KMS-11 (cell line): ENCODE data around the gene GJA10.

Experiments used
- H2AFZ ChIP-seq: fragments of 200-600 bp; sonication (generic); 2 replicates; pipeline ENCODE4 v1.6.1; 2016; ENCODE audit warnings: antibody characterized with exemption, mixed run types, low read depth
- H3K27ac ChIP-seq: fragments of 200-600 bp; sonication (generic); 2 replicates; pipeline ENCODE4 v1.6.1; 2016; ENCODE audit warnings: mild to moderate bottlenecking, mixed run types
- H3K27me3 ChIP-seq: fragments of 200-600 bp; sonication (generic); 2 replicates; pipeline ENCODE4 v1.6.1; 2017; ENCODE audit warnings: mild to moderate bottlenecking, low read depth, mixed run types, moderate library complexity; ENCODE audit not compliant: insufficient read depth
- H3K36me3 ChIP-seq: fragments of 200-600 bp; sonication (generic); 2 replicates; pipeline ENCODE4 v1.6.1; 2017; ENCODE audit warnings: mild to moderate bottlenecking, mixed run types; ENCODE audit not compliant: insufficient read depth
- H3K4me1 ChIP-seq: fragments of 200-600 bp; sonication (generic); 2 replicates; pipeline ENCODE4 v1.6.1; 2016; ENCODE audit warnings: mild to moderate bottlenecking, low read depth, mixed run types; ENCODE audit not compliant: poor library complexity, severe bottlenecking
- H3K4me2 ChIP-seq: fragments of 200-600 bp; sonication (generic); 2 replicates; pipeline ENCODE4 v1.7.0; 2016; ENCODE audit warnings: mild to moderate bottlenecking, mixed run types
- H3K4me3 ChIP-seq: fragments of 200-600 bp; sonication (generic); IDR thresholded peaks from 2 replicates; pipeline ENCODE4 v1.6.1; 2017; ENCODE audit warnings: low read depth, low read length, mixed read lengths; ENCODE audit not compliant: insufficient read depth
- H3K79me2 ChIP-seq: fragments of 200-600 bp; sonication (generic); 2 replicates; pipeline ENCODE4 v1.6.1; 2016; ENCODE audit warnings: low read depth, mixed run types; ENCODE audit not compliant: insufficient read depth
- H3K9ac ChIP-seq: fragments of 200-600 bp; sonication (generic); 2 replicates; pipeline ENCODE4 v1.6.1; 2016; ENCODE audit warnings: mild to moderate bottlenecking, mixed run types
- H4K20me1 ChIP-seq: fragments of 200-600 bp; sonication (generic); 2 replicates; pipeline ENCODE4 v1.6.1; 2016; ENCODE audit warnings: mild to moderate bottlenecking, mixed run types; ENCODE audit not compliant: insufficient read depth
- CTCF ChIP-seq: fragments of 200-600 bp; sonication (generic); conservative IDR thresholded peaks from 2 replicates; pipeline ENCODE4 v1.6.1; 2017; ENCODE audit warnings: low read depth, mild to moderate bottlenecking, antibody characterized with exemption, low read length, moderate library complexity, mixed read lengths

The GJA10 gene

DNA sequence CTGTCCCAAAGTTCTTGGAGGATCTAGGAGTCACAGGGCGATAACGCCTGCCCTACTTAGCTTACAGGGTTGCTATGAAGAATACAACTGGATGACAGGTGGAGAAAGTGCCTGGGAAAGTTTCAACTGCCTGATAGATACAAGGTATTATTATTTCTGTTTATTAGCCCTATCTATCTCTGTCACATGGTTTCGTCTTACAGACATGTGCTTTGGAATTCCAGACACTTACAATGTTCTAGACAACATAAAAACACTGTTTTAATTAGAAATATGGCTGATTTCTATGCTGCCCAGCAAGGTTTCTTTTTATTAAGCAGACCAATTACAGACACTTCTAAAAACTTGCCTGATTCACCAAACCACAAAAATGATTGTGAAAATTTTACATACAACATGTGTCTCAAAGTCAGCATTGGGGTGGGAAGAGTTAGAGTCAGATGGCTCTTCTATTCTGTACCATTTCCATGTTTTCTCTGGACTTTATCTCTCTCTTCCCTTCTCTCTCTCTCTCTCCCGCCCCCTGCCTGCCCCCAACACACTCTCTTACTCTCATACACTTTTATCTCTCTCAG lies 50.0 kb downstream of the GJA10 start:
- Histone ChIP-seq H2AFZ (no peak overlapping the region), H3K4me3 (no peak overlapping the region), H3K4me2 (no peak overlapping the region), H3K27ac (no peak overlapping the region), H4K20me1 (no peaks in the 10 kb centered on the region), H3K9ac (no peak overlapping the region), H3K4me1 (peaks cover 12% of the 10 kb centered on the region), H3K36me3 (no peaks in the 10 kb centered on the region), H3K79me2 (no peaks in the 10 kb centered on the region), H3K27me3 (no peaks in the 10 kb centered on the region)
- TF ChIP-seq CTCF: no peak

DNA sequence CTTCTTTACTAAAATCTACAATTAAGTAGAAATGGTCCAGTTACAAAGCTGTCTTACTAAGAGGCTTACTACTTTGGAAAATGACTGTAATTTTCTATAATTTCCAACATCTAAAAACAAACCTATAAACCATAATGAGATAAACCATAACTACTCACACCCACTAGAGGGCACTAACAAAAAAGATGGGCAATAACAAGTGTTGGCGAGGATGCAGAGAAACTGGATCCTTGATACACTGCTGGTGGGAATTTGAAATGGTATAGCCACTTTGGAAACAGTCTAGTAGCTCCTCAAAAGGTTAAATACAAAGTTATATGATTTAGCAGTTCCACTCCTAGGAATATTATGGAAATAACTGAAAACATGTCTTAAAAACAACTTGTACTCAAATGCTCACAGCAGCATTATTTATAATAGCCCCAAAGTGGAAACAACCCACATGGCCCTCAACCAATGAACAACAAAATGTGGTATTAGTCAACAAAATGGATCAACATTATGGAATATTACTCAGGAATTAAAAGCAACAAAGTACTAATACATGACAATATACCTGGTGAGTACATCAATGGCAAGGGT lies 50.6 kb downstream of the GJA10 start:
- H3K9ac ChIP-seq: no peak overlapping the region
- no peaks in the 10 kb centered on the region for H4K20me1 ChIP-seq
- H3K4me1 ChIP-seq: peaks cover 12% of the 10 kb centered on the region
- H2AFZ ChIP-seq: no peak overlapping the region
- H3K4me2 ChIP-seq: no peak overlapping the region
- H3K4me3 ChIP-seq: no peak overlapping the region
- H3K79me2 ChIP-seq: no peaks in the 10 kb centered on the region
- TF ChIP-seq CTCF: peak; percentile 64
- no peaks in the 10 kb centered on the region for H3K36me3 ChIP-seq
- no peak overlapping the region for H3K27ac ChIP-seq
- no peaks in the 10 kb centered on the region for H3K27me3 ChIP-seq
